Gastrocnemius medialis (tissue), 4 donors: ENCODE data around the gene ST8SIA1. TPM values are rescaled to one million over a fixed set of nuclear protein-coding genes. Genes with fewer than 3 reads are reported as not detected.

ENCODE experiments used
- ATAC-seq, 2 donors: fragments of 150-250 bp; one replicate each; pipeline ENCODE4 v1.9.1; 2016
- DNase-seq, 2 donors: peaks; one replicate each; pipeline ENCODE4 v3.0.0-alpha.2; 2019
- H3K27ac ChIP-seq, 4 donors: fragments of 200-600 bp; sonication (generic); 1 replicate in 1 of 4; 2 replicates in 3 of 4; pipeline ENCODE4 v1.5.1; 2016 to 2018; ENCODE audit warnings: mild to moderate bottlenecking in 2 of 4, moderate library complexity in 1 of 4
- H3K27me3 ChIP-seq, 3 donors: fragments of 200-600 bp; sonication (generic) in 2 of 3; 1 replicate in 1 of 3; 2 replicates in 2 of 3; pipeline versions ENCODE4 v1.5.1 to v1.6.0; 2016 to 2019; ENCODE audit warnings: mild to moderate bottlenecking in 1 of 3, moderate library complexity in 1 of 3
- H3K36me3 ChIP-seq, 2 donors: fragments of 200-600 bp; sonication (generic) in 1 of 2; one replicate each; pipeline ENCODE4 v1.5.1; 2017 to 2018
- H3K4me1 ChIP-seq, 2 donors: fragments of 200-600 bp; sonication (generic) in 1 of 2; one replicate each; pipeline ENCODE4 v1.5.1; 2016 to 2017; ENCODE audit warnings: mild to moderate bottlenecking in 2 of 2
- H3K4me3 ChIP-seq, 4 donors: fragments of 200-600 bp; sonication (generic) in 3 of 4; 1 replicate in 1 of 4; 2 replicates in 3 of 4; pipeline ENCODE4 v1.5.1; 2016 to 2019; ENCODE audit warnings: mild to moderate bottlenecking in 2 of 4
- H3K9me3 ChIP-seq, 3 donors: fragments of 200-600 bp; sonication (generic) in 2 of 3; 1 replicate in 1 of 3; 2 replicates in 2 of 3; pipeline ENCODE4 v1.5.1; 2016 to 2019
- CTCF ChIP-seq, 5 experiments: fragments of 450-650 bp in 3 of 5; fragments of 200-600 bp in 2 of 5; sonication (generic) in 2 of 5; IDR thresholded peaks in 4 of 5; conservative IDR thresholded peaks in 1 of 5; 1 replicate in 4 of 5; 2 replicates in 1 of 5; pipeline ENCODE4 v1.5.1; 2016 to 2019; ENCODE audit warnings: antibody characterized with exemption in 5 of 5, mild to moderate bottlenecking in 3 of 5, moderate library complexity in 3 of 5
- POLR2A ChIP-seq, 2 donors: fragments of 450-650 bp; IDR thresholded peaks; one replicate each; pipeline ENCODE4 v1.6.1; 2017; ENCODE audit warnings: antibody characterized with exemption in 2 of 2, mild to moderate bottlenecking in 2 of 2, moderate library complexity in 2 of 2
- in situ Hi-C, 4 donors: fragments of 200-750 bp; cut with MboI; loops; one replicate each; pipeline versions ENCODE4 v1.15.0 to v1.8.0; 2017; ENCODE audit warnings: low sequenced_read_pairs in 4 of 4
- intact Hi-C: fragments of 100-400 bp; cut with DNase I; formaldehyde crosslinking; loops from one replicate; pipeline ENCODE4 v1.15.1; 2023; ENCODE audit warnings: low total_unique reads
- total RNA-seq, 4 donors: library from RNA; depleted of rRNA; stranded (reverse); fragments of >200 nt; gene quantifications; one replicate each; pipeline versions ENCODE4 v1.1.0 to v1.2.3, GENCODE V29; 2016

ST8SIA1 gene
- total RNA-seq, 4 donors from 2014 or later, result 0.17 to 2.5 (median 0.67) TPM

GRCh38 chr12:22206111-22206728, 128.3 kb downstream of the ST8SIA1 start:
- intact Hi-C loops, result no loop called here
- Histone ChIP-seq H3K4me3 (no peak overlapping the region), H3K9me3 (no peaks in the 10 kb centered on the region), H3K27me3 (no peaks in the 10 kb centered on the region), H3K4me1 (no peaks in the 10 kb centered on the region), H3K36me3 (no peaks in the 10 kb centered on the region), H3K27ac (no peak overlapping the region)
- DNase-seq (no peak), ATAC-seq (no peak)
- in situ Hi-C loops, result no loop called here
- TF ChIP-seq POLR2A (IDR thresholded peaks at IDR 0.05) (no peak), CTCF (IDR thresholded peaks at IDR 0.05 in 4 of 5, conservative IDR thresholded peaks at IDR 0.05 in 1 of 5) (no peak)

- DNase-seq, result no peak
- Histone ChIP-seq H3K27me3 (no peaks in the 10 kb centered on the region), H3K36me3 (no peaks in the 10 kb centered on the region), H3K9me3 (no peaks in the 10 kb centered on the region), H3K4me3 (no peak overlapping the region), H3K4me1 (no peaks in the 10 kb centered on the region), H3K27ac (no peak overlapping the region)
- intact Hi-C loops, result no loop called here
- TF ChIP-seq POLR2A (IDR thresholded peaks at IDR 0.05), result no peak
- ATAC-seq, result no peak
- in situ Hi-C loops, result no loop called here
These were observed 130.1 kb downstream of the ST8SIA1 start for GRCh38 chr12:22204391-22204790.

- no peak for ATAC-seq
- in situ Hi-C loops, result no loop called here
- no peak for DNase-seq
- H3K4me3 ChIP-seq, result no peak overlapping the region
- no peak for TF ChIP-seq POLR2A (IDR thresholded peaks at IDR 0.05)
- TF ChIP-seq CTCF (IDR thresholded peaks at IDR 0.05 in 4 of 5, conservative IDR thresholded peaks at IDR 0.05 in 1 of 5), result no peak
- H3K4me1 ChIP-seq, result no peaks in the 10 kb centered on the region
- no peak overlapping the region for H3K27ac ChIP-seq
- no peaks in the 10 kb centered on the region for H3K36me3 ChIP-seq
- no peaks in the 10 kb centered on the region for H3K27me3 ChIP-seq
- intact Hi-C loops, result no loop called here
- no peaks in the 10 kb centered on the region for H3K9me3 ChIP-seq
These were observed 131.7 kb downstream of the ST8SIA1 start for GRCh38 chr12:22202847-22203246.

GRCh38 chr12:22201101-22201500, 133.4 kb downstream of the ST8SIA1 start:
- Histone ChIP-seq H3K27ac (no peak overlapping the region), H3K36me3 (no peaks in the 10 kb centered on the region), H3K9me3 (no peaks in the 10 kb centered on the region), H3K4me1 (no peaks in the 10 kb centered on the region), H3K27me3 (no peaks in the 10 kb centered on the region), H3K4me3 (no peak overlapping the region)
- no peak for ATAC-seq
- in situ Hi-C loops, result no loop called here
- intact Hi-C loops, result no loop called here
- TF ChIP-seq CTCF (IDR thresholded peaks at IDR 0.05 in 4 of 5, conservative IDR thresholded peaks at IDR 0.05 in 1 of 5), result no peak
- TF ChIP-seq POLR2A (IDR thresholded peaks at IDR 0.05), result no peak
- DNase-seq, result no peak

GRCh38 chr12:22196236-22196635, 138.3 kb downstream of the ST8SIA1 start:
- in situ Hi-C loops, result no loop called here

More at GRCh38 chr12:22196236-22196635, 138.3 kb downstream of the ST8SIA1 start:
- ATAC-seq, result no peak
- no peaks in the 10 kb centered on the region for H3K36me3 ChIP-seq
- H3K4me1 ChIP-seq, result no peaks in the 10 kb centered on the region
- H3K27me3 ChIP-seq, result no peaks in the 10 kb centered on the region
- H3K27ac ChIP-seq, result no peak overlapping the region
- intact Hi-C loops, result no loop called here
- H3K4me3 ChIP-seq, result no peak overlapping the region
- no peaks in the 10 kb centered on the region for H3K9me3 ChIP-seq
- no peak for DNase-seq
- TF ChIP-seq CTCF (IDR thresholded peaks at IDR 0.05 in 4 of 5, conservative IDR thresholded peaks at IDR 0.05 in 1 of 5) (no peak), POLR2A (IDR thresholded peaks at IDR 0.05) (no peak)
